GM21526 (cell line): ENCODE results near the gene BTNL9.
"Not testable (repeated sequence)": the region's sequence is repeated elsewhere in the genome, so short reads cannot be mapped to it uniquely, and the experiment has no call there.

Experiments
- ATAC-seq: cut with Tn5 transposase; IDR thresholded peaks from one replicate; pipeline ENCODE4 v1.9.1; 2021; ENCODE audit warnings: moderate library complexity; ENCODE audit not compliant: unreplicated experiment, low FRiP score

Gene BTNL9

DNA sequence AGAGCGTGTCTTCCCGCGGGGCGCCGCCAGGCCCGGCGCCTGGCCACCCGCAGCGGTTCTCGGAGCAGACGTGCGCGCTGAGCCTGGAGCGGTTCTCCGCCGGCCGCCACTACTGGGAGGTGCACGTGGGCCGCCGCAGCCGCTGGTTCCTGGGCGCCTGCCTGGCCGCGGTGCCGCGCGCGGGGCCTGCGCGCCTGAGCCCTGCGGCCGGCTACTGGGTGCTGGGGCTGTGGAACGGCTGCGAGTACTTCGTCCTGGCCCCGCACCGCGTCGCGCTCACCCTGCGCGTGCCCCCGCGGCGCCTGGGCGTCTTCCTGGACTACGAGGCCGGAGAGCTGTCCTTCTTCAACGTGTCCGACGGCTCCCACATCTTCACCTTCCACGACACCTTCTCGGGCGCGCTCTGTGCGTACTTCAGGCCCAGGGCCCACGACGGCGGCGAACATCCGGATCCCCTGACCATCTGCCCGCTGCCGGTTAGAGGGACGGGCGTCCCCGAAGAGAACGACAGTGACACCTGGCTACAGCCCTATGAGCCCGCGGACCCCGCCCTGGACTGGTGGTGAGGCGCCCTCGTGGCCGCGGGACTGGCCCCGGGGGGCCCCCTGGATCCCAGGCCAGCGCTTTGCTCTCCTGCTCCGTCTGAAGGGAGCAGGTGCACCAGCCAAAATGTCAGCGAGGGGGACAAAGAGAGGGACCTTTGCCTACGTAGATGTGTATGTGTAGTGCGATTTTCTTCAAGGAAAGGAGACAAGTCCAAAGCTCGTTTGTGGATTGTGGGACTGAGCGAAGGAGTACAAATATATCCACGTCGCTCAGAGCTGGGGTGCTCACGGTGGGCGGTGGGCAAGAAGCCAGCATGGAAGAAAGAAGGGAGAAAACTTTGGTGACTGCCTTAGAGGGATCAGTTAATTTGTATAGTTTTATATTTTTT lies 19.5 kb downstream of the BTNL9 start:
- ATAC-seq: no peak

DNA sequence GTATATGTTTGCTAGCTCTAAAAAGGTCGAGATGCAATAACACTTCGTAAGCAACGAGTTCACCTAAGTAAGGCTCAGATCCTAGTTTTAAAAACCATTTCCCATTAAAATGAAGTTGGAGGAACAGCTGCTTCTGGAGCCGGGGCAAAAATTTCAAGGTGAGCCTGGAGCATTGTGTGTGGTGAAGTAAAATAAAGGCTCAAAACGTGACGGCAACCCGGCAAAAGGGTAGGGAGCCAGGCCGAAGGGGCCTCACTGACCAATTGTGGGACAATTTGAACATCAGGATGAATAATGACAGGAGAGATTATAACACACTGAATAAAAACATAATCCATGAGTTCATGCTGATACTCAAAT lies 20.1 kb downstream of the BTNL9 start:
- no peak for ATAC-seq

- ATAC-seq: no peak
Observed at GRCh38 chr5:181060924-181061323, 20.9 kb downstream of the BTNL9 start.

- ATAC-seq: no peak
Observed at GRCh38 chr5:181061645-181062044, 21.6 kb downstream of the BTNL9 start.

DNA sequence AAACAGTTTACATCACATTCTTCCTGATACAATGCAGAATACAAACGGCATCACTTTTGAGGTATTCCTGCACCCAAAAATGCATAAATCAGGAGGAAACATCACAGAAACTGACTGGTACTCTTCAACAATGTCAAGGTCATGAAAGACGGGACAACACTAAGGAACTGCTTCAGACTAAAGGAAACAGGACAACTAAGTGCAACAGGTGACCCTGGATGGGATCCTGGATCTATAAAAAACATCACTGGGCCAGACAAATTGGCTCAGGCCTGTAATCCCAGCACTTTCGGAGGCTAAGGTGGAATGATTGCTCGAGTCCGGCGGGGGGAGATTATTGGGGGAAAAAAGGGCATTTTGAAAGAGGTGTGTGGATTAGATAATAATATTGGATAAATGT lies 22.6 kb downstream of the BTNL9 start:
- ATAC-seq: no peak

- no peak for ATAC-seq
Observed at GRCh38 chr5:181063514-181063913, 23.4 kb downstream of the BTNL9 start.

DNA sequence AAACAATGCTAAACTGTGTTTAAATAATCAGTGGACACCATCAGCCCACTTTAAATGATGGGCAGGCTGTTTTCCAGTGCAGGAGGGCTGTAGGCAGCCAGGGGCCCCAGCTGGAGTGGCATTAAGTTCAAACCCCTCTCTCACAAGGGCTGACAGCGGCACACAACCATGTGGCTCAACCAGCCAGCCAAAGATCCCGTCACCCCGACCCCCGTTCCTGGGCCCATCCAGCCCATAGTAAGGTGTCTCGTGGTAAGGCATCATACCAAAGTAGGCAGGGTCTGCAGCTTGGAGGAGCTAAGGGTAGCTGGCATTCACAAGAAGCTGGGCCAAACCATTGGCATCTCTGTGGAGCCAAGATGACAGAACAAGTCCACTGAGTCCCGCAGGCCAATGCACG lies 24.9 kb downstream of the BTNL9 start:
- no peak for ATAC-seq

GRCh38 chr5:181069767-181070491 lies 29.9 kb downstream of the BTNL9 start:
- no peak for ATAC-seq

GRCh38 chr5:181070523-181070922 lies 30.5 kb downstream of the BTNL9 start:
- no peak for ATAC-seq

GRCh38 chr5:181071257-181071656 lies 31.2 kb downstream of the BTNL9 start:
- ATAC-seq: no peak

GRCh38 chr5:181076920-181077319 lies 36.9 kb downstream of the BTNL9 start:
- ATAC-seq: no peak

GRCh38 chr5:181081989-181082388 lies 41.9 kb downstream of the BTNL9 start:
- ATAC-seq: no peak

- ATAC-seq: no peak
Observed at GRCh38 chr5:181084621-181085195, 44.6 kb downstream of the BTNL9 start.

DNA sequence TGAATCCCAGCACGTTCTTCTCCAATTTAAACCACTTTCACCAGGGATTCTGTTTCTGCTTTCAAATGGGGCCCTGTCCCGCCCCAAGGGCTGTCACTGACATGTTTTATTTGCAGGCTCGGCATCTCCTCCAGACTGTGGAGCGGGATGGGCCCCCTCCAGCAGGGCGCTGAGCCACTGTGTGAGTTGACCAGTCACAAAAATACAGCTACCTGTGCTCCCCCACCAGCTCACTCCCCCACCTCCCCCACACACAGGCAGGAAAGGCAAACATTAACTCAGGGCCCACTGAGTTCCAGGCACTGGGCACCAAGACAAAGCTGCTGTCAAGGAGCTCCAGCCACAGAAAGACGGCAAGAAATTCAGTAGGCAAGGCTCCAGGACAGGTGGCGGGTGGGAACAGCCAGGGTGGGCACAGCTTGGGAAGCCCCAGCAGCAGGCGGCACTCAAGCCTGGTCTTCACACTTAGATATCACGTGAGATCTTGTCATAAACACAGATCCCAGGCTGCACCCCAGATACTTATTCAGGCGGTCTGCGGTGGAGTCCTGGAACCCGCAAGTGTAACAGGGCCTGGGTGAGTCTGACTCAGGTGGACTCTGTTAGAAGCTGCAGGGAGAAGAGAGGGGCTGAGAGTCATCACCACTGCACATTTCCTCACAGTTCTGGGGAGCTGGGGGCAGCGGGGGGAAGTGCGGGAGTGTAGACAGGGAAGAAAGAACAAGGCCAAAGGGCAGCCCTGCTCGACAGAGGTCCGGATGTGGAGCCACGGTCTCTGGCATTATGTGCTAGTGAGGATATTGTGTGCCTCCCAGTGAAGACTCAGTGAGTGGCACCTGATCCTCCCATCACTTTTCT lies 46.2 kb downstream of the BTNL9 start:
- ATAC-seq: no peak

DNA sequence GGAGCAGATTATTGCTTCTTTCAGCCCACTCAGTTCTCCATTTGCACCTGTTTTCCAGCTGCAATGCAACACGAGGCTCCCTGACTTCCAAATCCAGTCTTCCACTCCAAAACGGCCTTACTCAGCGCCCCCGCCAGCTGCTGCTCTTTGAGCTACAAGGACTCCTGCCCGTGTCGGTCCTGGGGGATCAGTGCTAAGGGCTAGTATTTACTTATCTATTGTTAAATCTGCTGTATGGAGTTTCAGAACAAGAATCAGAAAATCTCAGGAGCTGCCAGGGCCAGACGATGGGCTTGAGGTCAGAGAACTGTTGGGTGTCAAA lies 46.8 kb downstream of the BTNL9 start:
- no peak for ATAC-seq

- ATAC-seq: no peak
Observed at GRCh38 chr5:181087309-181087708, 47.2 kb downstream of the BTNL9 start.

GRCh38 chr5:181088289-181088688 lies 48.2 kb downstream of the BTNL9 start:
- no peak for ATAC-seq

- no peak for ATAC-seq
Observed at GRCh38 chr5:181092428-181092827, 52.4 kb downstream of the BTNL9 start.

- not testable (repeated sequence) for ATAC-seq
Observed at GRCh38 chr5:181095162-181095561, 55.1 kb downstream of the BTNL9 start.

DNA sequence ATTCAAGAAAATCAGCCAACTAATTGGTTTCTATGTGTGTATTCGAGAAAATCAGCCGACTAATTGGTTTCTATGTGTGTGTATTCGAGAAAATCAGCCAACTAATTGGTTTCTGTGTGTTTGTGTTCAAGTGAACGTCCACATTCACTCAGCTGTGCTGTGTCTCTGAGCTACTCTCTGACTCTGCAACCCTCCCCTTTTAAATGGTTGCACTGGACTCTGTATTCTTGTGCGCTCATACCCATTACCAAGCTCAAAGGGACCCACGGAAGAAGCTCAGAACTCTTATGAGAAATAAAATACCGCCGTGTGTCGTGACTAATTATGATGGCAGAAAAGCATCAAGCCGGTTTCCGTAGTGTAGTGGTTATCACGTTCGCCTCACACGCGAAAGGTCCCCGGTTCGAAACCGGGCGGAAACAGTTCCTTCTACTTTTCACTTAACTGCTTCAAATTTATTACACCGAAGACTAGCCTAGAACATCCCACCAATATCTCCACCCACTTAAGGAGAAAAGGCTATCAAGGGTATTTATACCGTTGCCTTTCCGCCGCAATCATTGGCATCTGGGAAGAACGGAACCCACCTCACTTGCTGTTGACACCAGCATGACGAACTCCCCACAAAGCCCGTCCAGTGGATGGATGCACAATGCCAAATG lies 56.8 kb downstream of the BTNL9 start:
- ATAC-seq: not testable (repeated sequence)
